A549 (cell line): ENCODE data around the gene OPN1MW3. TPM values are rescaled to one million over a fixed set of nuclear protein-coding genes. Genes with fewer than 3 reads are reported as not detected.

ENCODE experiments used
- ATAC-seq, 2 experiments: fragments of 200-7000 bp in 1 of 2; fragments of >200 bp in 1 of 2; cut with Nextera tagmentation in 1 of 2; cut with Tn5 transposase in 1 of 2; 3 replicates each; pipeline versions ENCODE4 v1.8.0 to v1.9.1; 2018 to 2020; ENCODE audit warnings: mild to moderate bottlenecking in 1 of 2, moderate library complexity in 1 of 2
- CTCF ChIA-PET: fragments of 300-600 bp; sonication (Branson Sonifier 250); formaldehyde crosslinking; extraction: SDS; loops from one replicate; lab custom pipeline; 2021; ENCODE audit warnings: antibody characterized with exemption, inconsistent platforms; lab: Yijun Ruan, JAX
- POLR2A ChIA-PET: fragments of 350-600 bp; formaldehyde crosslinking; extraction: SDS; loops from one replicate; lab custom pipeline; 2021; ENCODE audit warnings: antibody characterized with exemption, inconsistent platforms; lab: Yijun Ruan, JAX
- DNase-seq, 2 experiments: peaks; one replicate each; pipeline versions ENCODE4 v3.0.0 to v3.0.0-alpha.2; 2011 to 2016; ENCODE audit warnings: low read depth in 1 of 2, low spot score in 1 of 2
- FAIRE-seq: peaks from 2 replicates; lab custom pipeline; 2011; peaks lifted over from hg19 to GRCh38; lab: Jason Lieb, UNC
- H3K27ac ChIP-seq, 2 experiments: fragments of >200 bp; sonication (Bioruptor Twin); formaldehyde crosslinking; 3 replicates each; pipeline ENCODE4 v1.5.1; 2016 to 2017
- H3K4me1 ChIP-seq: fragments of >200 bp; sonication (Bioruptor Twin); formaldehyde crosslinking; 3 replicates; pipeline ENCODE4 v1.6.1; 2016
- H3K4me2 ChIP-seq: fragments of >200 bp; sonication (Bioruptor Twin); formaldehyde crosslinking; 3 replicates; pipeline ENCODE4 v1.6.1; 2016
- H3K4me3 ChIP-seq: fragments of >200 bp; sonication (Bioruptor Twin); formaldehyde crosslinking; 3 replicates; pipeline ENCODE4 v1.5.1; 2016
- H3K9me3 ChIP-seq: fragments of >200 bp; sonication (Bioruptor Twin); formaldehyde crosslinking; 3 replicates; pipeline ENCODE4 v1.6.1; 2016
- CHD2 ChIP-seq: fragments of 150-350 bp; IDR thresholded peaks from 2 replicates; pipeline ENCODE4 v1.6.1; 2014; ENCODE audit warnings: low read length; ENCODE audit not compliant: partially characterized antibody
- CHD4 ChIP-seq: fragments of 200-600 bp; sonication (generic); IDR thresholded peaks from 2 replicates; pipeline ENCODE4 v1.6.1; 2016; ENCODE audit warnings: antibody characterized with exemption, mild to moderate bottlenecking, borderline replicate concordance
- EHF ChIP-seq: fragments of 250-450 bp; sonication (Bioruptor Pico); IDR thresholded peaks from 2 replicates; pipeline ENCODE4 v1.5.0; 2020; ENCODE audit warnings: mild to moderate bottlenecking
- ESRRA ChIP-seq: fragments of 150-350 bp; IDR thresholded peaks from 2 replicates; pipeline ENCODE4 v1.6.1; 2014; ENCODE audit warnings: mild to moderate bottlenecking, low read length, borderline replicate concordance
- FOSB ChIP-seq: fragments of 250-450 bp; sonication (Bioruptor Pico); IDR thresholded peaks from 2 replicates; pipeline ENCODE4 v1.5.0; 2020; ENCODE audit warnings: mild to moderate bottlenecking, moderate library complexity
- HOXB13 ChIP-seq: fragments of 250-450 bp; sonication (Bioruptor Pico); IDR thresholded peaks from 2 replicates; pipeline ENCODE4 v1.5.0; 2020; ENCODE audit warnings: low read depth, mild to moderate bottlenecking, moderate library complexity
- HOXB5 ChIP-seq: fragments of 250-450 bp; sonication (Bioruptor Pico); IDR thresholded peaks from 2 replicates; pipeline ENCODE4 v1.5.0; 2020; ENCODE audit warnings: mild to moderate bottlenecking, moderate library complexity
- KDM1A ChIP-seq: fragments of 200-600 bp; sonication (generic); IDR thresholded peaks from 2 replicates; pipeline ENCODE4 v1.6.1; 2016; ENCODE audit warnings: low read depth, mild to moderate bottlenecking
- MYC ChIP-seq: IDR thresholded peaks from 2 replicates; pipeline ENCODE4 v1.6.1; 2012; ENCODE audit warnings: mild to moderate bottlenecking, inconsistent platforms, low read length, improper control_type of control experiment, borderline replicate concordance
- PHF8 ChIP-seq: fragments of 200-600 bp; sonication (generic); IDR thresholded peaks from 2 replicates; pipeline ENCODE4 v1.6.1; 2016; ENCODE audit warnings: low read depth, mild to moderate bottlenecking, antibody characterized with exemption, moderate library complexity, borderline replicate concordance
- WGBS: methylation state at CpG from one replicate; pipeline ENCODE4 v1.1.6; 2017; ENCODE audit errors: missing lambda C conversion rate; 5-methylcytosine and 5-hydroxymethylcytosine counted together
- polyA plus RNA-seq, 4 experiments: library from polyadenylated mRNA; depleted of rRNA in 3 of 4; stranded (reverse); fragments of >200 nt; fragmentation: RNase III in 1 of 4; extraction: RNeasy Plus Mini Kit Qiagen cat#74134 plus additional on column Dnase treatment in 1 of 4; gene quantifications; 2 replicates in 3 of 4; 3 replicates in 1 of 4; pipeline ENCODE4 v1.2.3, GENCODE V29; 2011 to 2017
- TF ChIP-seq, protein P1 (sequence below): fragments of >200 bp; sonication (Bioruptor Twin); formaldehyde crosslinking; IDR thresholded peaks from 3 replicates; pipeline ENCODE4 v1.6.1; 2016
- TF ChIP-seq, protein P2 (sequence below): fragments of 250-450 bp; sonication (Bioruptor Pico); IDR thresholded peaks from 2 replicates; pipeline ENCODE4 v1.5.0; 2021; ENCODE audit warnings: mild to moderate bottlenecking, moderate library complexity, borderline replicate concordance
- TF ChIP-seq, protein P3 (sequence below): fragments of 200-600 bp; sonication (generic); IDR thresholded peaks from 2 replicates; pipeline ENCODE4 v1.6.1; 2016; ENCODE audit warnings: antibody characterized with exemption, mild to moderate bottlenecking, moderate library complexity
- TF ChIP-seq, protein P4 (sequence below): IDR thresholded peaks from 2 replicates; pipeline ENCODE4 v1.6.1; 2012; ENCODE audit warnings: low read depth, borderline replicate concordance

OPN1MW3 gene
- polyA plus RNA-seq, 2 of the 4 experiments (the other 2 are of a cell fraction) = not detected

DNA sequence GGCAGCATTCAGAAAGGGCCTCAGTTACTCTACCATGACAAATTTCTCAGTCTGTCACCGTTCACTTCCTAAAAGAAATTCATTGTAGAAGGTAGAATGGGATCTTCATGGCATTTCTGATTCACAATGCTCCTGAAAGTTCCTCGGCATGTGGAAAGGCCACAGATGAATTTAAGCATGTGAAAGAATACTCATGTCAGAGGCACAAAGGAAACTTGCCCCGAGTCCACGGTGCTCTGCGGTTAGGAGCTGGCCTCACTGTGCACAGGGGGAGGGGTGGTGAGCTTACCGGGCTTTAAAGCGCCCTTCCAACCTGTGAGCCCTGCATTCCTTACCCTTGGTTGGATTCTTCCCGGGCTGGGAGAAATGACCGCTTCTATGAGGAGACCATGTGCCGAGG, 47.5 kb downstream of the OPN1MW3 start:
- CTCF ChIA-PET = interaction anchor here (5.6 kb wide), 1 partner anchor 12 kb away, joined by 30 read pairs; no protein-coding TSS in a partner anchor
- no peak overlapping the region for H3K4me2 ChIP-seq
- FAIRE-seq (peak; percentile 74), ATAC-seq (no peak), DNase-seq (no peak)
- 88% methylated on average over 7 of the region's 10 CpGs for WGBS
- H3K4me1 ChIP-seq = no peaks in the 10 kb centered on the region
- no peaks in the 10 kb centered on the region for H3K9me3 ChIP-seq
- H3K4me3 ChIP-seq = no peak overlapping the region
- TF ChIP-seq, protein P1, sequence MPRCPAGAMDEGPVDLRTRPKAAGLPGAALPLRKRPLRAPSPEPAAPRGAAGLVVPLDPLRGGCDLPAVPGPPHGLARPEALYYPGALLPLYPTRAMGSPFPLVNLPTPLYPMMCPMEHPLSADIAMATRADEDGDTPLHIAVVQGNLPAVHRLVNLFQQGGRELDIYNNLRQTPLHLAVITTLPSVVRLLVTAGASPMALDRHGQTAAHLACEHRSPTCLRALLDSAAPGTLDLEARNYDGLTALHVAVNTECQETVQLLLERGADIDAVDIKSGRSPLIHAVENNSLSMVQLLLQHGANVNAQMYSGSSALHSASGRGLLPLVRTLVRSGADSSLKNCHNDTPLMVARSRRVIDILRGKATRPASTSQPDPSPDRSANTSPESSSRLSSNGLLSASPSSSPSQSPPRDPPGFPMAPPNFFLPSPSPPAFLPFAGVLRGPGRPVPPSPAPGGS = no peak
- TF ChIP-seq KDM1A (no peak), HOXB5 (no peak), ESRRA (no peak), HOXB13 (no peak), FOSB (CRISPR knock-in tag) (no peak), CHD2 (no peak), MYC (no peak), EHF (no peak)
- TF ChIP-seq, protein P2, sequence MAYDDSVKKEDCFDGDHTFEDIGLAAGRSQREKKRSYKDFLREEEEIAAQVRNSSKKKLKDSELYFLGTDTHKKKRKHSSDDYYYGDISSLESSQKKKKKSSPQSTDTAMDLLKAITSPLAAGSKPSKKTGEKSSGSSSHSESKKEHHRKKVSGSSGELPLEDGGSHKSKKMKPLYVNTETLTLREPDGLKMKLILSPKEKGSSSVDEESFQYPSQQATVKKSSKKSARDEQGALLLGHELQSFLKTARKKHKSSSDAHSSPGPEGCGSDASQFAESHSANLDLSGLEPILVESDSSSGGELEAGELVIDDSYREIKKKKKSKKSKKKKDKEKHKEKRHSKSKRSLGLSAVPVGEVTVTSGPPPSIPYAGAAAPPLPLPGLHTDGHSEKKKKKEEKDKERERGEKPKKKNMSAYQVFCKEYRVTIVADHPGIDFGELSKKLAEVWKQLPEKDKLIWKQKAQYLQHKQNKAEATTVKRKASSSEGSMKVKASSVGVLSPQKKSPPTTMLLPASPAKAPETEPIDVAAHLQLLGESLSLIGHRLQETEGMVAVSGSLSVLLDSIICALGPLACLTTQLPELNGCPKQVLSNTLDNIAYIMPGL (CRISPR knock-in tag) = no peak
- TF ChIP-seq, protein P3, sequence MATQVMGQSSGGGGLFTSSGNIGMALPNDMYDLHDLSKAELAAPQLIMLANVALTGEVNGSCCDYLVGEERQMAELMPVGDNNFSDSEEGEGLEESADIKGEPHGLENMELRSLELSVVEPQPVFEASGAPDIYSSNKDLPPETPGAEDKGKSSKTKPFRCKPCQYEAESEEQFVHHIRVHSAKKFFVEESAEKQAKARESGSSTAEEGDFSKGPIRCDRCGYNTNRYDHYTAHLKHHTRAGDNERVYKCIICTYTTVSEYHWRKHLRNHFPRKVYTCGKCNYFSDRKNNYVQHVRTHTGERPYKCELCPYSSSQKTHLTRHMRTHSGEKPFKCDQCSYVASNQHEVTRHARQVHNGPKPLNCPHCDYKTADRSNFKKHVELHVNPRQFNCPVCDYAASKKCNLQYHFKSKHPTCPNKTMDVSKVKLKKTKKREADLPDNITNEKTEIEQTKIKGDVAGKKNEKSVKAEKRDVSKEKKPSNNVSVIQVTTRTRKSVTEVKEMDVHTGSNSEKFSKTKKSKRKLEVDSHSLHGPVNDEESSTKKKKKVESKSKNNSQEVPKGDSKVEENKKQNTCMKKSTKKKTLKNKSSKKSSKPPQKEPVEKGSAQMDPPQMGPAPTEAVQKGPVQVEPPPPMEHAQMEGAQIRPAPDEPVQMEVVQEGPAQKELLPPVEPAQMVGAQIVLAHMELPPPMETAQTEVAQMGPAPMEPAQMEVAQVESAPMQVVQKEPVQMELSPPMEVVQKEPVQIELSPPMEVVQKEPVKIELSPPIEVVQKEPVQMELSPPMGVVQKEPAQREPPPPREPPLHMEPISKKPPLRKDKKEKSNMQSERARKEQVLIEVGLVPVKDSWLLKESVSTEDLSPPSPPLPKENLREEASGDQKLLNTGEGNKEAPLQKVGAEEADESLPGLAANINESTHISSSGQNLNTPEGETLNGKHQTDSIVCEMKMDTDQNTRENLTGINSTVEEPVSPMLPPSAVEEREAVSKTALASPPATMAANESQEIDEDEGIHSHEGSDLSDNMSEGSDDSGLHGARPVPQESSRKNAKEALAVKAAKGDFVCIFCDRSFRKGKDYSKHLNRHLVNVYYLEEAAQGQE = no peak
- POLR2A ChIA-PET = no interaction called here
- H3K27ac ChIP-seq = no peak overlapping the region

DNA sequence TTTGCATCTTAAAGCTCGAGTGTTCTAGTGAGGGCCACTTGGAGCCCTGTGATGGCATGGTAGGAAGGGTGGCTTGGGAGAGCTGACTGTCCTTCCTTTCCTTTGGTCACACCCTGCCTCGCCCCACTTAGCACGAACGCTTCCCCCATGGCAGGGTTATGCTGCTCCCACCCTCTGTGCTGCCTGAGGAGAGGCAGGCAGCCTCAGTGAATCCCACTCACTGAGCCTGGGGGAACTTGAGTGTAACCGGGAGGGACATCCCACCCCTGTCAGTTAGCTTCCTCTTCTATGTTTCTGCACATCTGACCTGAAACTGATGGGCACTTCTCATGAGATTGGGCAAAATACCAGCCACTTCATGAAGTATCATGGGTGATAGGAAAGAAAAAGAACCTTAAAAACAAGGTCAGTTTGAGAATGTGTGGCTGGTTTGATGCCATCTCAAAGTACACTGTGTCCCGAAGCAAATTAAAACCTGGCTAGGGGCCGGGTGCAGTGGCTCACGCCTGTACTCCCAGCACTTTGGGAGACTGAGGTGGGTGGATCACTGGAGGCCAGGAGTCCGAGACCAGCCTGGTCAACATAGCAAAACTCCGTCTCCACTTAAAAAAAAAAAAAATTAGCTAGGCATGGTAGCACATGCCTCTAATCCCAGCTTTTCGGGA, 48.3 kb downstream of the OPN1MW3 start:
- ChIA-PET CTCF (interaction anchor here (1.0 to 5.6 kb wide), 2 partner anchors 11 to 246 kb away, joined by 5 to 30 read pairs; no protein-coding TSS in a partner anchor), POLR2A (no interaction called here)
- H3K27ac ChIP-seq = no peak overlapping the region
- FAIRE-seq = peak; percentile 70
- H3K4me2 ChIP-seq = no peak overlapping the region
- no peak for TF ChIP-seq ESRRA
- TF ChIP-seq, protein P4, sequence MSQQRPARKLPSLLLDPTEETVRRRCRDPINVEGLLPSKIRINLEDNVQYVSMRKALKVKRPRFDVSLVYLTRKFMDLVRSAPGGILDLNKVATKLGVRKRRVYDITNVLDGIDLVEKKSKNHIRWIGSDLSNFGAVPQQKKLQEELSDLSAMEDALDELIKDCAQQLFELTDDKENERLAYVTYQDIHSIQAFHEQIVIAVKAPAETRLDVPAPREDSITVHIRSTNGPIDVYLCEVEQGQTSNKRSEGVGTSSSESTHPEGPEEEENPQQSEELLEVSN = no peak
- no peak for TF ChIP-seq EHF
- no peak overlapping the region for H3K4me3 ChIP-seq
- WGBS = 81% methylated on average over 10 of the region's 11 CpGs
- DNase-seq = no peak
- H3K9me3 ChIP-seq = no peaks in the 10 kb centered on the region
- no peak for ATAC-seq
- no peaks in the 10 kb centered on the region for H3K4me1 ChIP-seq

DNA sequence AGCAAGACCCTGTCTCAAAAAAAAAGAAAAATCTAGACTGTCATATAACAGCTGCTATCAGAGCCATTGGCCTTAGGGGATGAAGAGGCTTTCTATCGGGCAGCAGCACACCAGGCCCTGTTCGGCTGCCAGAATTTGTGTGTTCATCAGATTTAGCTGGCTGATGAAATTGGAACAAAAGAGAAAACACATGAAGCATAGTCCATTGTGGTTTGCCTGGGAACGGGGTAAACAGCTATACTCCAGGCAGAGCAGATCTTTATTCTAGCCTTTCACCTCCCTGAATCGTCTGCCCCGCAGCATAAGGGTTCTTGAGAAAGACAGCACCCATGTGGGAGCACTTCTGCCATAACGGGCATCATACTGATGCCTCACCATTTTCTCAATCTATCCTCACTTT, 49.8 kb downstream of the OPN1MW3 start:
- 43% methylated on average over 6 of the region's 6 CpGs for WGBS
- ChIA-PET CTCF (interaction anchor here (1.2 to 5.6 kb wide), 7 partner anchors 9 to 295 kb away, joined by 3 to 31 read pairs (median 4); partner anchors contain the start of gene TKTL1), POLR2A (no interaction called here)
- no peak for ATAC-seq
- Histone ChIP-seq H3K4me3 (no peak overlapping the region), H3K4me1 (no peaks in the 10 kb centered on the region), H3K4me2 (no peak overlapping the region), H3K9me3 (no peaks in the 10 kb centered on the region), H3K27ac (no peak overlapping the region)
- TF ChIP-seq CHD4 (no peak), PHF8 (no peak)
- DNase-seq = no peak
- no peak for FAIRE-seq
